ENCODE results near the gene ARRDC1.
A peak's percentile ranks its signal among the peaks of the same experiment; 100 is the strongest.

The ARRDC1 gene

DNA sequence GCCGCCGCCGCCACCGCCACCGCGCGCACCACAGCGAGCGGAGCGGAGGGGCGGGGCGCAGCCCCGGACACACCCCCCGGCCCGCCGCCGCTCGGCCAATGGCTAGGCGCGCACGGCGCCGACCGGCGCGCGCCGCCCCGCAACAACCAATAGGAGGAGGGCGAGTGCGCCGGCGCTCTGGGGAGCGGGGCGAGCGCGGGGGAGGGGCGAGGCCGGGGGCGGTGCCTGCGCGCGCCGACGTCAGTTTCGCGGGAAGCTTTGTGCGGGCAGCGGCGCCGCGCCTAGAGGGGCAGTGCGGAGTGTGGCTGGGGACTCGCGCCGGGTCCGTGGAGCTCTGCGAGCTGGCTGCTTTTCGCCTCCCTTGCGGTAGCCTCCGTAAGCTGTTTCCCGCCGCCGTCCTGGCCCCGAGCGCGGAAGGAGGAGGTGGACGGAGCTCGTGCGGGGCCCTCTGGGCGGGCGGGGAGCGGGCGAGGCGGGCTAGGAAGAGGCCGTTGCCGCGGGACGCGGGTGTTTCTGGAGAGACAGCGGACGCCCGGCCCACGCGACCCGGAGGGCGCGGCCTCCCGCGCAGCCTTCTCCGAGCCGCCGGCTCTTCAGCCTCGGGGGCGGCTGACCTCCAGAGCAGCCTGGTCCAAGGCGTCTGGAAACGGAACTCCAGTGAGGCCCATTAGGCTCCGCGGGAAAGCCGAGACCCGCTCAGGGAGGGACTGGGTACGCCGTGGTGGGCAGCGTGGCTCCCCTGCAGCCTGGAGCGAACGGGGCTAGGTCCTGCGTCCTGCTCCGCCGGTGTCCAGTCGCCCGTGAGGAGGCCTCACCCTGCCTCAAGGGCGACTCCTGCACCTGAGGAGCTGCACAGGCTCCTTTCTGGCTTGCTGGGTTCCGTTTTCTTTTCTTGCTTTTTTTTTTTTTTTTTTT is 14.8 kb upstream of the ARRDC1 start, which contains the start of gene ZMYND19 (continued):
- TF ChIP-seq, protein P1, sequence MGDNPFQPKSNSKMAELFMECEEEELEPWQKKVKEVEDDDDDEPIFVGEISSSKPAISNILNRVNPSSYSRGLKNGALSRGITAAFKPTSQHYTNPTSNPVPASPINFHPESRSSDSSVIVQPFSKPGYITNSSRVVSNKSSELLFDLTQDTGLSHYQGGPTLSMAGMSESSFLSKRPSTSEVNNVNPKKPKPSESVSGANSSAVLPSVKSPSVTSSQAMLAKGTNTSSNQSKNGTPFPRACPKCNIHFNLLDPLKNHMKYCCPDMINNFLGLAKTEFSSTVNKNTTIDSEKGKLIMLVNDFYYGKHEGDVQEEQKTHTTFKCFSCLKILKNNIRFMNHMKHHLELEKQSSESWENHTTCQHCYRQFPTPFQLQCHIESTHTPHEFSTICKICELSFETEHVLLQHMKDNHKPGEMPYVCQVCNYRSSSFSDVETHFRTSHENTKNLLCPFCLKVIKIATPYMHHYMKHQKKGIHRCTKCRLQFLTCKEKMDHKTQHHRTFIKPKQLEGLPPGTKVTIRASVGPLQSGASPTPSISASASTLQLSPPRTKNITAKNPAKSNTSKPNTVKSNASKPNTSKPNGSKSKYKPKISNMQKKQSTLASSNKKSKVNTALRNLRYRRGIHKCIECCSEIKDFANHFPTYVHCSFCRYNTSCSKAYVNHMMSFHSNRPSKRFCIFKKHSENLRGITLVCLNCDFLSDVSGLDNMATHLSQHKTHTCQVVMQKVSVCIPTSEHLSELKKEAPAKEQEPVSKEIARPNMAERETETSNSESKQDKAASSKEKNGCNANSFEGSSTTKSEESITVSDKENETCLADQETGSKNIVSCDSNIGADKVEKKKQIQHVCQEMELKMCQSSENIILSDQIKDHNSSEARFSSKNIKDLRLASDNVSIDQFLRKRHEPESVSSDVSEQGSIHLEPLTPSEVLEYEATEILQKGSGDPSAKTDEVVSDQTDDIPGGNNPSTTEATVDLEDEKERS (tag by site-specific recombination; IDR thresholded peaks at IDR 0.05), result no peak
- TF ChIP-seq, protein P2, sequence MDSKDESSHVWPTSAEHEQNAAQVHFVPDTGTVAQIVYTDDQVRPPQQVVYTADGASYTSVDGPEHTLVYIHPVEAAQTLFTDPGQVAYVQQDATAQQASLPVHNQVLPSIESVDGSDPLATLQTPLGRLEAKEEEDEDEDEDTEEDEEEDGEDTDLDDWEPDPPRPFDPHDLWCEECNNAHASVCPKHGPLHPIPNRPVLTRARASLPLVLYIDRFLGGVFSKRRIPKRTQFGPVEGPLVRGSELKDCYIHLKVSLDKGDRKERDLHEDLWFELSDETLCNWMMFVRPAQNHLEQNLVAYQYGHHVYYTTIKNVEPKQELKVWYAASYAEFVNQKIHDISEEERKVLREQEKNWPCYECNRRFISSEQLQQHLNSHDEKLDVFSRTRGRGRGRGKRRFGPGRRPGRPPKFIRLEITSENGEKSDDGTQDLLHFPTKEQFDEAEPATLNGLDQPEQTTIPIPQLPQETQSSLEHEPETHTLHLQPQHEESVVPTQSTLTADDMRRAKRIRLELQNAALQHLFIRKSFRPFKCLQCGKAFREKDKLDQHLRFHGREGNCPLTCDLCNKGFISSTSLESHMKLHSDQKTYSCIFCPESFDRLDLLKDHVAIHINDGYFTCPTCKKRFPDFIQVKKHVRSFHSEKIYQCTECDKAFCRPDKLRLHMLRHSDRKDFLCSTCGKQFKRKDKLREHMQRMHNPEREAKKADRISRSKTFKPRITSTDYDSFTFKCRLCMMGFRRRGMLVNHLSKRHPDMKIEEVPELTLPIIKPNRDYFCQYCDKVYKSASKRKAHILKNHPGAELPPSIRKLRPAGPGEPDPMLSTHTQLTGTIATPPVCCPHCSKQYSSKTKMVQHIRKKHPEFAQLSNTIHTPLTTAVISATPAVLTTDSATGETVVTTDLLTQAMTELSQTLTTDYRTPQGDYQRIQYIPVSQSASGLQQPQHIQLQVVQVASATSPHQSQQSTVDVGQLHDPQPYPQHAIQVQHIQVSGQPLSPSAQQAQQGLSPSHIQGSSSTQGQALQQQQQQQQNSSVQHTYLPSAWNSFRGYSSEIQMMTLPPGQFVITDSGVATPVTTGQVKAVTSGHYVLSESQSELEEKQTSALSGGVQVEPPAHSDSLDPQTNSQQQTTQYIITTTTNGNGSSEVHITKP (tag by site-specific recombination; IDR thresholded peaks at IDR 0.05), result no peak
- TF ChIP-seq HOXA7 (CRISPR knock-in tag; IDR thresholded peaks at IDR 0.05; ENCODE audit: borderline replicate concordance) (no peak), EGR2 (tag by site-specific recombination; IDR thresholded peaks at IDR 0.05; ENCODE audit: low read depth) (peak; percentile 65), GLI2 (tag by site-specific recombination; IDR thresholded peaks at IDR 0.05; ENCODE audit: borderline replicate concordance, low read depth) (no peak), RBAK (tag by site-specific recombination; IDR thresholded peaks at IDR 0.05) (no peak), ZBTB8A (tag by site-specific recombination; IDR thresholded peaks at IDR 0.05) (peak; percentile 75), SCRT1 (tag by site-specific recombination; IDR thresholded peaks at IDR 0.05; ENCODE audit: borderline replicate concordance) (no peak), ZFP37 (tag by site-specific recombination; IDR thresholded peaks at IDR 0.05) (no peak), ZNF791 (tag by site-specific recombination; IDR thresholded peaks at IDR 0.05) (no peak), ZNF157 (tag by site-specific recombination; IDR thresholded peaks at IDR 0.05) (no peak), ZNF416 (tag by site-specific recombination; IDR thresholded peaks at IDR 0.05) (no peak), ZFP3 (tag by site-specific recombination; IDR thresholded peaks at IDR 0.05; ENCODE audit: low read depth) (no peak), BCL11B (tag by site-specific recombination; IDR thresholded peaks at IDR 0.05; ENCODE audit: low read depth) (no peak), ZNF140 (tag by site-specific recombination; IDR thresholded peaks at IDR 0.05) (no peak)
- TF ChIP-seq, protein P3, sequence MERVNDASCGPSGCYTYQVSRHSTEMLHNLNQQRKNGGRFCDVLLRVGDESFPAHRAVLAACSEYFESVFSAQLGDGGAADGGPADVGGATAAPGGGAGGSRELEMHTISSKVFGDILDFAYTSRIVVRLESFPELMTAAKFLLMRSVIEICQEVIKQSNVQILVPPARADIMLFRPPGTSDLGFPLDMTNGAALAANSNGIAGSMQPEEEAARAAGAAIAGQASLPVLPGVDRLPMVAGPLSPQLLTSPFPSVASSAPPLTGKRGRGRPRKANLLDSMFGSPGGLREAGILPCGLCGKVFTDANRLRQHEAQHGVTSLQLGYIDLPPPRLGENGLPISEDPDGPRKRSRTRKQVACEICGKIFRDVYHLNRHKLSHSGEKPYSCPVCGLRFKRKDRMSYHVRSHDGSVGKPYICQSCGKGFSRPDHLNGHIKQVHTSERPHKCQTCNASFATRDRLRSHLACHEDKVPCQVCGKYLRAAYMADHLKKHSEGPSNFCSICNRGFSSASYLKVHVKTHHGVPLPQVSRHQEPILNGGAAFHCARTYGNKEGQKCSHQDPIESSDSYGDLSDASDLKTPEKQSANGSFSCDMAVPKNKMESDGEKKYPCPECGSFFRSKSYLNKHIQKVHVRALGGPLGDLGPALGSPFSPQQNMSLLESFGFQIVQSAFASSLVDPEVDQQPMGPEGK (tag by site-specific recombination; IDR thresholded peaks at IDR 0.05), result peak; percentile 69
- TF ChIP-seq, protein P4, sequence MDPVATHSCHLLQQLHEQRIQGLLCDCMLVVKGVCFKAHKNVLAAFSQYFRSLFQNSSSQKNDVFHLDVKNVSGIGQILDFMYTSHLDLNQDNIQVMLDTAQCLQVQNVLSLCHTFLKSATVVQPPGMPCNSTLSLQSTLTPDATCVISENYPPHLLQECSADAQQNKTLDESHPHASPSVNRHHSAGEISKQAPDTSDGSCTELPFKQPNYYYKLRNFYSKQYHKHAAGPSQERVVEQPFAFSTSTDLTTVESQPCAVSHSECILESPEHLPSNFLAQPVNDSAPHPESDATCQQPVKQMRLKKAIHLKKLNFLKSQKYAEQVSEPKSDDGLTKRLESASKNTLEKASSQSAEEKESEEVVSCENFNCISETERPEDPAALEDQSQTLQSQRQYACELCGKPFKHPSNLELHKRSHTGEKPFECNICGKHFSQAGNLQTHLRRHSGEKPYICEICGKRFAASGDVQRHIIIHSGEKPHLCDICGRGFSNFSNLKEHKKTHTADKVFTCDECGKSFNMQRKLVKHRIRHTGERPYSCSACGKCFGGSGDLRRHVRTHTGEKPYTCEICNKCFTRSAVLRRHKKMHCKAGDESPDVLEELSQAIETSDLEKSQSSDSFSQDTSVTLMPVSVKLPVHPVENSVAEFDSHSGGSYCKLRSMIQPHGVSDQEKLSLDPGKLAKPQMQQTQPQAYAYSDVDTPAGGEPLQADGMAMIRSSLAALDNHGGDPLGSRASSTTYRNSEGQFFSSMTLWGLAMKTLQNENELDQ (tag by site-specific recombination; IDR thresholded peaks at IDR 0.05; ENCODE audit: low read depth), result no peak
- TF ChIP-seq, protein P5, sequence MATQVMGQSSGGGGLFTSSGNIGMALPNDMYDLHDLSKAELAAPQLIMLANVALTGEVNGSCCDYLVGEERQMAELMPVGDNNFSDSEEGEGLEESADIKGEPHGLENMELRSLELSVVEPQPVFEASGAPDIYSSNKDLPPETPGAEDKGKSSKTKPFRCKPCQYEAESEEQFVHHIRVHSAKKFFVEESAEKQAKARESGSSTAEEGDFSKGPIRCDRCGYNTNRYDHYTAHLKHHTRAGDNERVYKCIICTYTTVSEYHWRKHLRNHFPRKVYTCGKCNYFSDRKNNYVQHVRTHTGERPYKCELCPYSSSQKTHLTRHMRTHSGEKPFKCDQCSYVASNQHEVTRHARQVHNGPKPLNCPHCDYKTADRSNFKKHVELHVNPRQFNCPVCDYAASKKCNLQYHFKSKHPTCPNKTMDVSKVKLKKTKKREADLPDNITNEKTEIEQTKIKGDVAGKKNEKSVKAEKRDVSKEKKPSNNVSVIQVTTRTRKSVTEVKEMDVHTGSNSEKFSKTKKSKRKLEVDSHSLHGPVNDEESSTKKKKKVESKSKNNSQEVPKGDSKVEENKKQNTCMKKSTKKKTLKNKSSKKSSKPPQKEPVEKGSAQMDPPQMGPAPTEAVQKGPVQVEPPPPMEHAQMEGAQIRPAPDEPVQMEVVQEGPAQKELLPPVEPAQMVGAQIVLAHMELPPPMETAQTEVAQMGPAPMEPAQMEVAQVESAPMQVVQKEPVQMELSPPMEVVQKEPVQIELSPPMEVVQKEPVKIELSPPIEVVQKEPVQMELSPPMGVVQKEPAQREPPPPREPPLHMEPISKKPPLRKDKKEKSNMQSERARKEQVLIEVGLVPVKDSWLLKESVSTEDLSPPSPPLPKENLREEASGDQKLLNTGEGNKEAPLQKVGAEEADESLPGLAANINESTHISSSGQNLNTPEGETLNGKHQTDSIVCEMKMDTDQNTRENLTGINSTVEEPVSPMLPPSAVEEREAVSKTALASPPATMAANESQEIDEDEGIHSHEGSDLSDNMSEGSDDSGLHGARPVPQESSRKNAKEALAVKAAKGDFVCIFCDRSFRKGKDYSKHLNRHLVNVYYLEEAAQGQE (tag by site-specific recombination; IDR thresholded peaks at IDR 0.05), result no peak; the same call in 1 of the 2 replicates
- TF ChIP-seq, protein P6, sequence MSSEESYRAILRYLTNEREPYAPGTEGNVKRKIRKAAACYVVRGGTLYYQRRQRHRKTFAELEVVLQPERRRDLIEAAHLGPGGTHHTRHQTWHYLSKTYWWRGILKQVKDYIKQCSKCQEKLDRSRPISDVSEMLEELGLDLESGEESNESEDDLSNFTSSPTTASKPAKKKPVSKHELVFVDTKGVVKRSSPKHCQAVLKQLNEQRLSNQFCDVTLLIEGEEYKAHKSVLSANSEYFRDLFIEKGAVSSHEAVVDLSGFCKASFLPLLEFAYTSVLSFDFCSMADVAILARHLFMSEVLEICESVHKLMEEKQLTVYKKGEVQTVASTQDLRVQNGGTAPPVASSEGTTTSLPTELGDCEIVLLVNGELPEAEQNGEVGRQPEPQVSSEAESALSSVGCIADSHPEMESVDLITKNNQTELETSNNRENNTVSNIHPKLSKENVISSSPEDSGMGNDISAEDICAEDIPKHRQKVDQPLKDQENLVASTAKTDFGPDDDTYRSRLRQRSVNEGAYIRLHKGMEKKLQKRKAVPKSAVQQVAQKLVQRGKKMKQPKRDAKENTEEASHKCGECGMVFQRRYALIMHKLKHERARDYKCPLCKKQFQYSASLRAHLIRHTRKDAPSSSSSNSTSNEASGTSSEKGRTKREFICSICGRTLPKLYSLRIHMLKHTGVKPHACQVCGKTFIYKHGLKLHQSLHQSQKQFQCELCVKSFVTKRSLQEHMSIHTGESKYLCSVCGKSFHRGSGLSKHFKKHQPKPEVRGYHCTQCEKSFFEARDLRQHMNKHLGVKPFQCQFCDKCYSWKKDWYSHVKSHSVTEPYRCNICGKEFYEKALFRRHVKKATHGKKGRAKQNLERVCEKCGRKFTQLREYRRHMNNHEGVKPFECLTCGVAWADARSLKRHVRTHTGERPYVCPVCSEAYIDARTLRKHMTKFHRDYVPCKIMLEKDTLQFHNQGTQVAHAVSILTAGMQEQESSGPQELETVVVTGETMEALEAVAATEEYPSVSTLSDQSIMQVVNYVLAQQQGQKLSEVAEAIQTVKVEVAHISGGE (tag by site-specific recombination; conservative IDR thresholded peaks at IDR 0.05; ENCODE audit: low read depth), result 0 out of 2 replicates have a peak, but pooled peaks have one; percentile 43
